Endothelial cell of umbilical vein (primary cell): ENCODE results near the gene COL15A1. TPM values are rescaled to one million over a fixed set of nuclear protein-coding genes. Genes with fewer than 3 reads are reported as not detected.

Source experiments
- BruUV-seq: library from RNA; stranded (reverse); fragments of 400-500 nt; replicated peaks from 2 replicates; lab custom pipeline; 2021; lab: Mats Ljungman, UMichigan
- CTCF ChIA-PET: fragments of 300-600, 350-600 bp; sonication (Branson Sonifier 250); formaldehyde crosslinking; loops from one replicate; lab custom pipeline; 2021; ENCODE audit warnings: antibody characterized with exemption, inconsistent platforms; lab: Charles Lee
- POLR2A ChIA-PET: fragments of 300-600, 350-600 bp; sonication (Branson Sonifier 250); formaldehyde crosslinking; loops from one replicate; lab custom pipeline; 2021; ENCODE audit warnings: antibody characterized with exemption, inconsistent platforms; lab: Charles Lee
- DNase-seq: peaks from one replicate; pipeline ENCODE4 v3.0.0-alpha.2; 2011; ENCODE audit warnings: low read depth, low spot score
- FAIRE-seq: peaks from 2 replicates; lab custom pipeline; 2011; peaks lifted over from hg19 to GRCh38; lab: Jason Lieb, UNC
- H2AFZ ChIP-seq: 2 replicates; pipeline ENCODE4 v1.6.0; 2012; ENCODE audit warnings: low read depth, low read length, control low read depth, inconsistent platforms
- H3K27ac ChIP-seq: 2 replicates; pipeline ENCODE4 v1.5.1; 2011; ENCODE audit warnings: low read depth, mild to moderate bottlenecking, control low read depth, low read length, moderate library complexity; ENCODE audit not compliant: insufficient read depth
- H3K27me3 ChIP-seq, 2 experiments: 2 replicates each; pipeline versions ENCODE4 v1.6.0 to v1.6.1; 2011; ENCODE audit warnings: low read length in 2 of 2, mixed read lengths in 1 of 2; ENCODE audit not compliant: control insufficient read depth in 2 of 2, insufficient read depth in 2 of 2
- H3K36me3 ChIP-seq, 2 experiments: 2 replicates in 1 of 2; 3 replicates in 1 of 2; pipeline ENCODE4 v1.5.1; 2011; ENCODE audit warnings: low read length in 2 of 2, mild to moderate bottlenecking in 1 of 2, moderate library complexity in 1 of 2; ENCODE audit not compliant: control insufficient read depth in 2 of 2, insufficient read depth in 2 of 2; ENCODE audit errors: extremely low read depth in 1 of 2
- H3K4me1 ChIP-seq: 3 replicates; pipeline ENCODE4 v1.5.1; 2011; ENCODE audit warnings: mild to moderate bottlenecking, low read length; ENCODE audit not compliant: control insufficient read depth, insufficient read depth; ENCODE audit errors: extremely low read depth
- H3K4me2 ChIP-seq: 2 replicates; pipeline ENCODE4 v1.6.1; 2011; ENCODE audit warnings: low read length, control low read depth, mixed read lengths; ENCODE audit not compliant: insufficient read depth
- H3K4me3 ChIP-seq, 3 experiments: fragments of 200-600 bp in 1 of 3; sonication (generic), shearing (Covaris generic) in 1 of 3; replicated peaks in 1 of 3; 2 replicates each; pipeline ENCODE4 v1.5.1; 2011 to 2016; ENCODE audit warnings: control low read depth in 3 of 3, low read length in 3 of 3, mild to moderate bottlenecking in 2 of 3, inconsistent platforms in 1 of 3, low read depth in 1 of 3, moderate library complexity in 1 of 3; ENCODE audit not compliant: insufficient read depth in 1 of 3
- H3K79me2 ChIP-seq: 2 replicates; pipeline ENCODE4 v1.6.0; 2012; ENCODE audit warnings: low read length, inconsistent platforms; ENCODE audit not compliant: control insufficient read depth, insufficient read depth
- H3K9ac ChIP-seq: replicated peaks from 2 replicates; pipeline ENCODE3; 2011; ENCODE audit warnings: low read length, control low read depth; ENCODE audit not compliant: insufficient read depth; ENCODE audit errors: extremely low read depth
- H3K9me1 ChIP-seq: replicated peaks from 3 replicates; pipeline ENCODE4 v1.6.0; 2011; ENCODE audit warnings: mild to moderate bottlenecking, low read length; ENCODE audit not compliant: control insufficient read depth, insufficient read depth; ENCODE audit errors: extremely low read depth
- H3K9me3 ChIP-seq: replicated peaks from 2 replicates; pipeline ENCODE4 v1.5.1; 2012; ENCODE audit warnings: low read length, inconsistent platforms; ENCODE audit not compliant: control insufficient read depth, insufficient read depth
- H4K20me1 ChIP-seq: replicated peaks from 2 replicates; pipeline ENCODE3; 2011; ENCODE audit warnings: mild to moderate bottlenecking, low read length; ENCODE audit not compliant: control insufficient read depth, insufficient read depth; ENCODE audit errors: extremely low read depth
- EZH2 ChIP-seq: IDR thresholded peaks from 2 replicates; pipeline ENCODE4 v1.6.1; 2012; ENCODE audit warnings: borderline replicate concordance, low read depth, mild to moderate bottlenecking, moderate library complexity, low read length, inconsistent platforms; ENCODE audit not compliant: severe bottlenecking
- GATA2 ChIP-seq: IDR thresholded peaks from 2 replicates; pipeline ENCODE4 v1.7.0; 2011; ENCODE audit warnings: low read depth, mild to moderate bottlenecking, moderate library complexity, mixed read lengths, low read length; ENCODE audit not compliant: insufficient read length, insufficient read depth
- MAX ChIP-seq: IDR thresholded peaks from 2 replicates; pipeline ENCODE4 v1.6.1; 2011; ENCODE audit not compliant: insufficient read depth, insufficient read length
- MYC ChIP-seq: IDR thresholded peaks from one replicate; pipeline ENCODE4 v1.6.1; 2011; ENCODE audit warnings: mild to moderate bottlenecking, low read depth, low read length
- POLR2AphosphoS5 ChIP-seq: IDR thresholded peaks from 2 replicates; pipeline ENCODE4 v1.6.1; 2012; ENCODE audit warnings: low read depth, mild to moderate bottlenecking, control low read depth, low read length, moderate library complexity; ENCODE audit not compliant: insufficient read depth
- dilution Hi-C: fragments of 300-500 bp; cut with MboI; formaldehyde crosslinking; loops from one replicate; pipeline ENCODE4 v1.15.0; 2019; ENCODE audit warnings: low sequenced_read_pairs; ENCODE audit not compliant: extremely low pct_ligation_motif_present
- intact Hi-C: fragments of 100-400 bp; cut with micrococcal nuclease; formaldehyde crosslinking; loops from one replicate; pipeline ENCODE4 v1.10.0; 2022
- polyA plus RNA-seq, 4 experiments: library from polyadenylated mRNA; depleted of rRNA in 3 of 4; stranded (reverse) in 3 of 4; unstranded in 1 of 4; fragments of >200 nt; gene quantifications; 2 replicates each; pipeline versions ENCODE4 v1.2.1 to v1.2.3, GENCODE V29; 2011 to 2012; ENCODE audit warnings: missing spikeins in 1 of 4
- total RNA-seq: library from RNA; stranded (reverse); gene quantifications from 2 replicates; pipeline ENCODE4 v1.2.3, GENCODE V29; 2021
- TF ChIP-seq, protein P1 (sequence below), 2 donors: IDR thresholded peaks; 1 replicate in 1 of 2; 2 replicates in 1 of 2; pipeline ENCODE4 v1.5.1; 2011; ENCODE audit warnings: low read length in 2 of 2, mild to moderate bottlenecking in 2 of 2, moderate library complexity in 2 of 2, control low read depth in 1 of 2, inconsistent platforms in 1 of 2, low read depth in 1 of 2; ENCODE audit not compliant: insufficient read depth in 1 of 2; ENCODE audit errors: extremely low read depth in 1 of 2

The COL15A1 gene
- total and polyA plus RNA-seq, 2 donors (not counting 3 experiments of a cell fraction or from before 2014, with no cell fraction given) = not detected

DNA sequence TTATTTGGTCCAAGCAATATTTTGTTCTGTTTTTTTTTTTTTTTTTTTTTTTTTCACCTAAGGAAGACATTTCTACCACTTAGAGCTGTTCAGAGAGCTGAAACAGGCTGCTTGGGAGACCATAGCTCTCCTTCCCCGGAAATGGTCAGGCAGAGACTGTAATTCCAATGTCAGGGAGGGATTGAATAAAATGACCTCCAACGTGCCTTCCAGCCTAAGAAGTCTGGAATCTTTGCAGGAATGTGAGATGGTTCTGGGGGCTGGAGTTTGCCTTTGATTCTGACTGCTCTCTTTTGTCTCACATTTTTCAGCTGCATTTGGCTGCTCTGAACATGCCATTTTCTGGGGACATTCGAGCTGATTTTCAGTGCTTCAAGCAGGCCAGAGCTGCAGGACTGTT lies 122.9 kb downstream of the COL15A1 start:
- Histone ChIP-seq H3K79me2 (no peaks in the 10 kb centered on the region), H3K9me3 (no peaks in the 10 kb centered on the region), H3K9ac (no peak overlapping the region), H3K36me3 (no peaks in the 10 kb centered on the region), H3K27me3 (peaks cover 3 to 7% of the 10 kb centered on the region in 2 experiments), H3K9me1 (no peaks in the 10 kb centered on the region), H3K4me2 (no peak overlapping the region), H3K27ac (no peak overlapping the region), H3K4me3 (no peak overlapping the region), H2AFZ (no peak overlapping the region), H4K20me1 (no peaks in the 10 kb centered on the region), H3K4me1 (no peaks in the 10 kb centered on the region)
- TF ChIP-seq POLR2AphosphoS5 = no peak
- no peak for TF ChIP-seq MYC
- TF ChIP-seq MAX = no peak
- TF ChIP-seq, protein P1, sequence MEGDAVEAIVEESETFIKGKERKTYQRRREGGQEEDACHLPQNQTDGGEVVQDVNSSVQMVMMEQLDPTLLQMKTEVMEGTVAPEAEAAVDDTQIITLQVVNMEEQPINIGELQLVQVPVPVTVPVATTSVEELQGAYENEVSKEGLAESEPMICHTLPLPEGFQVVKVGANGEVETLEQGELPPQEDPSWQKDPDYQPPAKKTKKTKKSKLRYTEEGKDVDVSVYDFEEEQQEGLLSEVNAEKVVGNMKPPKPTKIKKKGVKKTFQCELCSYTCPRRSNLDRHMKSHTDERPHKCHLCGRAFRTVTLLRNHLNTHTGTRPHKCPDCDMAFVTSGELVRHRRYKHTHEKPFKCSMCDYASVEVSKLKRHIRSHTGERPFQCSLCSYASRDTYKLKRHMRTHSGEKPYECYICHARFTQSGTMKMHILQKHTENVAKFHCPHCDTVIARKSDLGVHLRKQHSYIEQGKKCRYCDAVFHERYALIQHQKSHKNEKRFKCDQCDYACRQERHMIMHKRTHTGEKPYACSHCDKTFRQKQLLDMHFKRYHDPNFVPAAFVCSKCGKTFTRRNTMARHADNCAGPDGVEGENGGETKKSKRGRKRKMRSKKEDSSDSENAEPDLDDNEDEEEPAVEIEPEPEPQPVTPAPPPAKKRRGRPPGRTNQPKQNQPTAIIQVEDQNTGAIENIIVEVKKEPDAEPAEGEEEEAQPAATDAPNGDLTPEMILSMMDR (IDR thresholded peaks at IDR 0.05; ENCODE audit: extremely low read depth in 1 of 2, insufficient read depth in 1 of 2, low read depth in 1 of 2, low read length in 2 of 2) = no peak
- no peak for TF ChIP-seq GATA2
- TF ChIP-seq EZH2 = no peak
- ChIA-PET POLR2A (no interaction called here), CTCF (interaction anchor here (0.6 kb wide), 1 partner anchor 12 kb away, joined by 3 read pairs; no protein-coding TSS in a partner anchor)
- dilution Hi-C loops = no loop called here
- BruUV-seq = no TSS peak
- DNase-seq (no peak), FAIRE-seq (no peak)
- intact Hi-C loops = no loop called here
